ENCODE results near the gene ENTPD2.

Gene ENTPD2

DNA sequence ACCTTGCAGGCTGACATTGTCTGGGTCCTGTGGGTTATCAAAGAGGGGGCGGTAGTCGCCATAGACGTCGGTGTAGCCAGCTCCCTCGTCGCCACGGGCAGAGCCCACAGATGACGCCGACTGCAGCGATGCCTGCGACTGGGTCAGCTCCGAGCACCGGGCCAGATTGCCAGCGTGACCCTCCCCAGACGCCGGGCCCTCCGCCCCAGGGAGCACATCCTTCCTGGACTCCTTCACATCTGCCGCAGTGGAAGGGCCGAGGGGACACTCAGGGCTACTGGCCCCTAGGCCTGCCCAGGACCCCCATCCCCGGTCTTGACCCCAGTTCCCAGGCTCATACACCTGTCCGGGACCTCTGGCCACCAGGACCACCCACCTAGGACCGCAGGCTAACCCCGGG is 39.7 kb downstream of the ENTPD2 start:
- H3K4me3 ChIP-seq (ENCODE audit: low read depth, low read length): no peak overlapping the region
- DNase-seq (ENCODE audit: low read depth, low spot score): no peak
- in situ Hi-C loops (cut with HindIII; ENCODE audit: low sequenced_read_pairs): no loop called here
- TF ChIP-seq, protein P1, sequence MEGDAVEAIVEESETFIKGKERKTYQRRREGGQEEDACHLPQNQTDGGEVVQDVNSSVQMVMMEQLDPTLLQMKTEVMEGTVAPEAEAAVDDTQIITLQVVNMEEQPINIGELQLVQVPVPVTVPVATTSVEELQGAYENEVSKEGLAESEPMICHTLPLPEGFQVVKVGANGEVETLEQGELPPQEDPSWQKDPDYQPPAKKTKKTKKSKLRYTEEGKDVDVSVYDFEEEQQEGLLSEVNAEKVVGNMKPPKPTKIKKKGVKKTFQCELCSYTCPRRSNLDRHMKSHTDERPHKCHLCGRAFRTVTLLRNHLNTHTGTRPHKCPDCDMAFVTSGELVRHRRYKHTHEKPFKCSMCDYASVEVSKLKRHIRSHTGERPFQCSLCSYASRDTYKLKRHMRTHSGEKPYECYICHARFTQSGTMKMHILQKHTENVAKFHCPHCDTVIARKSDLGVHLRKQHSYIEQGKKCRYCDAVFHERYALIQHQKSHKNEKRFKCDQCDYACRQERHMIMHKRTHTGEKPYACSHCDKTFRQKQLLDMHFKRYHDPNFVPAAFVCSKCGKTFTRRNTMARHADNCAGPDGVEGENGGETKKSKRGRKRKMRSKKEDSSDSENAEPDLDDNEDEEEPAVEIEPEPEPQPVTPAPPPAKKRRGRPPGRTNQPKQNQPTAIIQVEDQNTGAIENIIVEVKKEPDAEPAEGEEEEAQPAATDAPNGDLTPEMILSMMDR (IDR thresholded peaks at IDR 0.05; ENCODE audit: low read depth, low read length): no peak

DNA sequence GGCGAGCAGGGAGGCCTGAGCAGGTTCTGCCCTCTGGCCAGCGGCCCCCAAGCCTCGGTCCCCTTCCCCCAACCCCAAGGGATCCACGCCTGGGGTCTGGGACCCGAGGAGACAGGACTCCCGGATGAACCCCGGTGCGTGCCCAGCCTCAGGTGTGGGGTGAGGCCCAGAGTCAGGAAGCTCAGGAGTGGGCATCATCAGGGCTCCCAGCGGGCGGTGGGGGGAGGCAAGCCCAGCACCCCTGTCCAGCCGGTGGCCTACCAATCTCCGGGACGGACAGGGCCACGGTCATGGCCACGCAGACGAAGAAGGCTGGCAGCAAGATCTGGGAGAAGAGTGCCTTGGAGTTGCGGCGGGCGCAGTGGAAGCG is 40.3 kb downstream of the ENTPD2 start:
- DNase-seq (ENCODE audit: low read depth, low spot score): no peak
- in situ Hi-C loops (cut with HindIII; ENCODE audit: low sequenced_read_pairs): no loop called here
- TF ChIP-seq, protein P1 (IDR thresholded peaks at IDR 0.05; ENCODE audit: low read depth, low read length): no peak
- H3K4me3 ChIP-seq (ENCODE audit: low read depth, low read length): no peak overlapping the region

DNA sequence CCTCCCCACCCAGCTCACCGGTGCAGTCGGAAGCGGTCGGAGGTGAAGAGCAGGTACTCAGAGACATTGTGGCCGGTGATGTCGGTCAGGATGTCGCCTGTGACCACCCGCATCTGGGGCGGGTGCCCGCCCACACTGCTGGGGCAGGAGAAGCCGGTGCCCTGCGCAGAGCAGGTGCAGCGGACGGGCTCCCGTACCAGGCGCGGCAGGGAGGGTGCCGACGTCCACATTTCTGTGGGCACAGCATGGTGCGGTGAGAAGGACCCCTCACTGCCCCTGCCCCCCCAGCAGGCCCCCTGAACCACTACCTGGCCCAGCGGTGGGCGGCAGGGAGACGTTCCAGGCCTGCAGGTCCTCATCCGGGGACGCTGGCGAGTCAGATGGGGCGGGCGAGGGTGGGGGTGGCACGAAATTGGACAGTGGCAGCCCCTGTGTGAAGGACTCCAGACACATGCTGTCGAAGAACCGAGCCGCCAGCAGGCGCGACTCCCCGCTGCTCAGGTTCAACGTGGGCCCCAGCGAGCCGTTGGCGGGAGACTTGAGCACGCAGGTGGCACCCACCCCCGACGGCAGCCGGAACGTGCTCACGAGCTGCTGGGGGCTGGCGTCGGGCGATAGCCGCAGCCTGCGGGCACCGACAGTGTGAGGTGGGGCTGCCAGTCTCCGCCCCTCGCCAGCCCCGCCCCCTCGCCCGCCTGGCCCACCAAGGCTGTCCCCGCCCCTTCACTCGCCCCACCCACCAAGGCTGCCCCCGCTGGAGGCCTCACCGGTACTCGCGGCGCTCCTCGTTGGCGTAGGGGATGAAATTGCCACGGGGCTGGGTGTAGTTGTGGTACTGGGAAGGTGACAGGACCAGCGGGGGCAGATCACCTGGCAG is 40.9 kb downstream of the ENTPD2 start:
- TF ChIP-seq, protein P1 (IDR thresholded peaks at IDR 0.05; ENCODE audit: low read depth, low read length): no peak
- in situ Hi-C loops (cut with HindIII; ENCODE audit: low sequenced_read_pairs): no loop called here
- no peak for DNase-seq (ENCODE audit: low read depth, low spot score)
- no peak overlapping the region for H3K4me3 ChIP-seq (ENCODE audit: low read depth, low read length)

DNA sequence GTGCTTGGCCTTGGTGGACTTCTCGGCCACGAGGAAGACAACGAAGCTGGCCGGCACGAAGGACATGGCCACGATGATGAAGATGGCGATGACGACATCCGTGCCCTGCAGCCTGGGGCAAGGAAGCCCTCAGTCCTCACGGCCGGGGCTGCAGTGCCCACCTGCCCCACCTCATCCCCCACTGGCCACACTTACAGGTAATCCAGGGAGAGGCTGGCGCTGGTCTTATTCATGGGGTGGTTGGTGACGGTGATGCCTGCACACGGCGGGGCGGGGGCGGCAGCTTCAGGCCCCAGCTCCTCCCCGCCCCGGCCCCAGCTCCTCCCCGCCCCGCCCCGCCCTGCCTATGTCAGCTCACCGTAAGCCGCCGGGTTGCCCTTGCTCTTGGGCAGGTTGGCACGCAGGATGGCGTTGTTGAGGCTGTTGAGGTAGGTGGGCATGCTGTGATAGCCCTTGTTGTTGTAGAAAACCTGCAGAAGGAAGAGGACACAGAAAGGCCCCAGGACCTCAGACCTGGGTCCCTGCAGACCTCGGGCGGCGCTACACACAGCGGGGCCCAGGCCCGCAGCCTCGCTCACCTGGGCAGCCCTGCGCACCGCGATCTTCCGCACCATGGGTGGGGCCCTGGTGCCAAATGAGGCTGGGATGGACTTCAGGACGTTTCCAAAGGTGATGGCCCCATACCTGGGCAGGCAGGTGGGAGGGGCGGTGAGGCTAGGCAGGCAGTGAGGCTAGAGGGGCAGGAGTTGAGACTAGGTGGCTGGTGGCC is 41.8 kb downstream of the ENTPD2 start:
- no peak overlapping the region for H3K4me3 ChIP-seq (ENCODE audit: low read depth, low read length)
- TF ChIP-seq, protein P1 (IDR thresholded peaks at IDR 0.05; ENCODE audit: low read depth, low read length): no peak
- DNase-seq (ENCODE audit: low read depth, low spot score): no peak
- in situ Hi-C loops (cut with HindIII; ENCODE audit: low sequenced_read_pairs): no loop called here

DNA sequence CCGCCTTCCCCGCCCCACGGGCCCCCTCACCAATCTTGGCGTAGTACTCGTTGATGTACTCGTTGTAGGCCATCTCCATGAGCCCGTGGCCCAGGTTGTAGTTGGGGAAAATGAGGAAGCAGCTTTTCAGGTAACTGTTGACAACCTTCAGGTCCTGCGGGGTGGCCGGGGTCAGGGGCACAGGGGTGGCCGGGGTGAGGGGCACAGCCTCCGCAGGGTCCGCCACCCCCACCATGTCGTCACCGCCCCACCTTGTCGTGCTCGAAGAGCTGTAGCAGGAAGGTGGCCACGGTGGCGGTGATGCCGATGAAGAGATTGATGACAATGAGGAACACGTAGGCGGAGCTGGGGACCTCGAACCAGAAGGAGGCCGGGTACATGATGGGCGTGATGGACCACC is 42.7 kb downstream of the ENTPD2 start:
- no peak overlapping the region for H3K4me3 ChIP-seq (ENCODE audit: low read depth, low read length)
- in situ Hi-C loops (cut with HindIII; ENCODE audit: low sequenced_read_pairs): no loop called here
- TF ChIP-seq, protein P1 (IDR thresholded peaks at IDR 0.05; ENCODE audit: low read depth, low read length): no peak
- no peak for DNase-seq (ENCODE audit: low read depth, low spot score)

DNA sequence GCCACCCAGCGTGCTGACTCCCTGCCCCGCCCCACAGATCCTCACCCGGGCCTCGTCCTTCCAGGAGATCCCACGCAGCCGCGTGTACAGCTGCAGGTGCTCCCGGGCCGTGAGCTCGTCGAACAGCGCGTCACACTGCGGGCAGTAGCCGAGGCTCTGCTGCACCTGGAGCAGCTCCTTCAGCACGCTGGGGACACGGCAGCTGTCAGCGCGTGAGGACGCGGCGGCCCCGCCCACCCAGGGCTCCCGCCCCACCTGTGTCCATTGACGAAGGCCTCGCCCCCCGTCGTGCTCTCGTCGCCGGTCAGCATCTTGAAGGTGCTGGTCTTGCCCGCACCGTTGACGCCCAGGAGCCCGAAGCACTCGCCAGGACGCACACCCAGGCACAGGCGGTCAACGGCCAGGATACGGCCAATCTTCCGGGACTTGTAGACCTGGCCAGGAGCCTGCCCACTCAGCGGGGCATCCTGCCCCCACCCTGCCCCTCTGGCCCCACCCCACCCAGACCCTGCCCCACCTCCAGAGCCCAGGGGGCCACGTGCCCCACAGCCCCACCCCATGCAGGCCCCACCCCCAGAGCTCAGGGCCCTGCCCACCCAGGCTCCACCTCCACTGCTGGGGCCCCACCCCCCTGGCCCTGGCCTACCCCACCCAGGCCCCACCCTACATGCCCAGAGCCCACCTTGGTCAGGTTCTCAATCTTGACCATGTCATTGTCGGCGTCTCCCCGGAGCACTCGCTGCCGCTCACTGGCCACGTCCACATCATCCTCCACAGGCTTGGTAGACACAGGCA is 43.7 kb downstream of the ENTPD2 start:
- DNase-seq (ENCODE audit: low read depth, low spot score): no peak
- in situ Hi-C loops (cut with HindIII; ENCODE audit: low sequenced_read_pairs): no loop called here
- TF ChIP-seq, protein P1 (IDR thresholded peaks at IDR 0.05; ENCODE audit: low read depth, low read length): no peak
- H3K4me3 ChIP-seq (ENCODE audit: low read depth, low read length): no peak overlapping the region
